ENCODE measurements around the gene FARP1.

The FARP1 gene

GRCh38 chr13:98438246-98439125 is 295.6 kb downstream of the FARP1 start:
- H3K27ac ChIP-seq (ENCODE audit: low read depth, low read length) = no peak overlapping the region

DNA sequence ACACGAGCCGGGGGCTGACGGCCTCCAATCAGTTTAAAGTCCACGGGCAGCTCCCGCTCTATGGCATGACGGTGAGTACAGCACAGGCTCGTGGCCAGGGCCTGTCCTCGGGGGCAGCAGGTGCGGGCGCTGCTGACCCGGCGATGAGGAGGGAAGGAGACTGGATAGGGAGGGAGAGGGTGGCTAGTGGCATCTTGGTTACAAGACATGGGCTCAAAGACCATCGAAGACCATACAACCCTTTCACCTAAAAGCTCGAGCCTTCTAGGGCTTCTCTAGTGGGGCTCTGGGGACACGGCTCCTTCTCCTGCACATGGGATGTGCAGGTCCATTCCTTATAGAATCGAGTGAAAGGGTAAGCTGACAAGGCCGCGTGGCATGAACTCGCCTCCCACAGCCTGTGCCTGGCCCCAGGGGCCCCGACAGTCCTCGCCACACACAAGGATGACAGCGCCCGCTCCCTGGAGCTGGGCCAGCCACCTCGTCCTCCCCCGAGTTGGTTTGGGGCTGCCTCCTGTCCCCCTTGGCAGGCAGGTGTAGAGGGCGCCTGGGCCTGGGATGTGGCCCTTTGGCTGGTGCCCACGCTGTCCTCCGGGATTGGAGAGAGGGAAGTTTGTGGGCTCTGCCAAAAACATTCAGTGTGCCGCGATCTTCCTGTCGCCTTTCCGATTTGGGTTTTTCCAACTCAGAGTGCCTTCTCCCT is 296.4 kb downstream of the FARP1 start:
- no peaks in the 10 kb centered on the region for H3K9me3 ChIP-seq (ENCODE audit: insufficient read depth, low read length)
- H3K4me2 ChIP-seq (ENCODE audit: low read depth, low read length, poor library complexity, severe bottlenecking) = no peak overlapping the region

More at GRCh38 chr13:98438246-98439125, 295.6 kb downstream of the FARP1 start:
- Histone ChIP-seq H3K4me2 (ENCODE audit: low read depth, low read length, poor library complexity, severe bottlenecking) (no peak overlapping the region), H3K4me3 (ENCODE audit: insufficient read depth, low read length, poor library complexity, severe bottlenecking) (no peak overlapping the region), H3K9me3 (ENCODE audit: insufficient read depth, low read length) (no peaks in the 10 kb centered on the region), H3K9ac (ENCODE audit: low read length) (no peak overlapping the region), H3K9me2 (replicated peaks; ENCODE audit: insufficient read depth, low read length) (no peaks in the 10 kb centered on the region), H3K27me3 (ENCODE audit: low read length) (no peaks in the 10 kb centered on the region), H3K36me3 (ENCODE audit: low read length) (no peaks in the 10 kb centered on the region), H2AFZ (ENCODE audit: low read depth, low read length, severe bottlenecking) (no peak overlapping the region), H3F3A (ENCODE audit: insufficient read depth) (no peaks in the 10 kb centered on the region), H4K20me1 (ENCODE audit: low read depth, low read length) (no peaks in the 10 kb centered on the region), H3K79me2 (ENCODE audit: insufficient read depth, low read length) (no peaks in the 10 kb centered on the region)
- TF ChIP-seq, protein P1, sequence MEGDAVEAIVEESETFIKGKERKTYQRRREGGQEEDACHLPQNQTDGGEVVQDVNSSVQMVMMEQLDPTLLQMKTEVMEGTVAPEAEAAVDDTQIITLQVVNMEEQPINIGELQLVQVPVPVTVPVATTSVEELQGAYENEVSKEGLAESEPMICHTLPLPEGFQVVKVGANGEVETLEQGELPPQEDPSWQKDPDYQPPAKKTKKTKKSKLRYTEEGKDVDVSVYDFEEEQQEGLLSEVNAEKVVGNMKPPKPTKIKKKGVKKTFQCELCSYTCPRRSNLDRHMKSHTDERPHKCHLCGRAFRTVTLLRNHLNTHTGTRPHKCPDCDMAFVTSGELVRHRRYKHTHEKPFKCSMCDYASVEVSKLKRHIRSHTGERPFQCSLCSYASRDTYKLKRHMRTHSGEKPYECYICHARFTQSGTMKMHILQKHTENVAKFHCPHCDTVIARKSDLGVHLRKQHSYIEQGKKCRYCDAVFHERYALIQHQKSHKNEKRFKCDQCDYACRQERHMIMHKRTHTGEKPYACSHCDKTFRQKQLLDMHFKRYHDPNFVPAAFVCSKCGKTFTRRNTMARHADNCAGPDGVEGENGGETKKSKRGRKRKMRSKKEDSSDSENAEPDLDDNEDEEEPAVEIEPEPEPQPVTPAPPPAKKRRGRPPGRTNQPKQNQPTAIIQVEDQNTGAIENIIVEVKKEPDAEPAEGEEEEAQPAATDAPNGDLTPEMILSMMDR (IDR thresholded peaks at IDR 0.05; ENCODE audit: insufficient read depth, low read length, poor library complexity, severe bottlenecking) = no peak
- no peak for TF ChIP-seq EZH2phosphoT487 (conservative IDR thresholded peaks at IDR 0.05; ENCODE audit: low read length)

GRCh38 chr13:98439896-98440295 is 297.0 kb downstream of the FARP1 start:
- Histone ChIP-seq H3K79me2 (ENCODE audit: insufficient read depth, low read length) (no peaks in the 10 kb centered on the region), H3K9me3 (ENCODE audit: insufficient read depth, low read length) (no peaks in the 10 kb centered on the region), H3K9ac (ENCODE audit: low read length) (no peak overlapping the region), H3K36me3 (ENCODE audit: low read length) (no peaks in the 10 kb centered on the region), H3K27ac (ENCODE audit: low read depth, low read length) (no peak overlapping the region), H3F3A (ENCODE audit: insufficient read depth) (no peaks in the 10 kb centered on the region), H2AFZ (ENCODE audit: low read depth, low read length, severe bottlenecking) (no peak overlapping the region), H3K4me2 (ENCODE audit: low read depth, low read length, poor library complexity, severe bottlenecking) (no peak overlapping the region), H3K4me3 (ENCODE audit: insufficient read depth, low read length, poor library complexity, severe bottlenecking) (no peak overlapping the region), H4K20me1 (ENCODE audit: low read depth, low read length) (no peaks in the 10 kb centered on the region), H3K27me3 (ENCODE audit: low read length) (no peaks in the 10 kb centered on the region), H3K9me2 (replicated peaks; ENCODE audit: insufficient read depth, low read length) (no peaks in the 10 kb centered on the region)
- TF ChIP-seq EZH2phosphoT487 (conservative IDR thresholded peaks at IDR 0.05; ENCODE audit: low read length) = no peak
- TF ChIP-seq, protein P1 (IDR thresholded peaks at IDR 0.05; ENCODE audit: insufficient read depth, low read length, poor library complexity, severe bottlenecking) = no peak

More for the DNA sequence above, 296.4 kb downstream of the FARP1 start:
- Histone ChIP-seq H3K27me3 (ENCODE audit: low read length) (no peaks in the 10 kb centered on the region), H4K20me1 (ENCODE audit: low read depth, low read length) (no peaks in the 10 kb centered on the region), H2AFZ (ENCODE audit: low read depth, low read length, severe bottlenecking) (no peak overlapping the region), H3K27ac (ENCODE audit: low read depth, low read length) (no peak overlapping the region), H3K9me2 (replicated peaks; ENCODE audit: insufficient read depth, low read length) (no peaks in the 10 kb centered on the region), H3K9ac (ENCODE audit: low read length) (no peak overlapping the region), H3K79me2 (ENCODE audit: insufficient read depth, low read length) (no peaks in the 10 kb centered on the region), H3K4me3 (ENCODE audit: insufficient read depth, low read length, poor library complexity, severe bottlenecking) (no peak overlapping the region), H3K36me3 (ENCODE audit: low read length) (no peaks in the 10 kb centered on the region), H3F3A (ENCODE audit: insufficient read depth) (no peaks in the 10 kb centered on the region)
- TF ChIP-seq EZH2phosphoT487 (conservative IDR thresholded peaks at IDR 0.05; ENCODE audit: low read length) = no peak
- TF ChIP-seq, protein P1 (IDR thresholded peaks at IDR 0.05; ENCODE audit: insufficient read depth, low read length, poor library complexity, severe bottlenecking) = no peak

Data from SU-DHL-6 (cell line).